NCI-H1105 (cell line): ENCODE measurements around the gene PLCD1.
"Not testable (repeated sequence)": the region's sequence is repeated elsewhere in the genome, so short reads cannot be mapped to it uniquely, and the experiment has no call there.

Experiments used
- DNase-seq: peaks from one replicate; lab custom pipeline; 2025; lab: John Stamatoyannopoulos, UW

The PLCD1 gene

DNA sequence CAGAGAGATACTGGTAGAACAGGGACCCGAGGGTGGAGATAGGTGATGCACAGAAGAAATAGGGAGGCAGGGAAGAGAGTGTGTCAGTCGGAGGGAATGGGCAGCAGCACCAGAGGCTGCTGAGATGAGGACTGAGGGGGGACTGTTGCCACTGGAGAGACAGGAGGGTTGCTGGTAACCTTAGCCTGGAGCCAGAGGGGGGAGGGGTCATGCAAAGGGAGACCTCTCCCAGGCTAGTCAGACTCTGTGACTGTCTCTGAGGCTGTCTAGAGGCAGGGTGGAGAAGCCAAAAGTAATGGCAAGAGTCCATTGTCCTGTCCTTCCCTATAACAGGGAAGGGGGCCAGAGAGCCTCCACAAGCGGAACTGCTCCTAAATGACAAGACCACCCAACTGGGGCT is 7.5 kb upstream of the PLCD1 start:
- DNase-seq, result no peak

DNA sequence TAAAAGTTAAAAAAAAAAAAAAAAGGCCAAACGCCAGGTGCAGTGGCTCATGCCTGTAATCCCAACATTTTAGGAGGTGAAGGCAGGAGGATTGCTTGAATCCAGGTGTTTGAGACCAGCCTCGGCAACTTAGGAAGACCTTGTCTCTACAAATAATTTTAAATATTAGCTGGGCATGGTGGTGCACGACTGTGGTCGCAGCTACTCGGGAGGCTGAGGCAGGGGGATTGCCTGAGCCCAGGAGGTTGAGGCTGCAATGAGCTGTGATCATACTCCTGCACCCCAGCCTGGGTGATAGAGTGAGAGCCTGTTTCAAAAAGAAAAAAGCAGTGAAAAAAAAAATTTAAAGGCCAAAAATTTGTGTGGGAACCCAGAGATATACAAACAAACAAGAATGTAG is 6.8 kb upstream of the PLCD1 start:
- DNase-seq, result no peak

DNA sequence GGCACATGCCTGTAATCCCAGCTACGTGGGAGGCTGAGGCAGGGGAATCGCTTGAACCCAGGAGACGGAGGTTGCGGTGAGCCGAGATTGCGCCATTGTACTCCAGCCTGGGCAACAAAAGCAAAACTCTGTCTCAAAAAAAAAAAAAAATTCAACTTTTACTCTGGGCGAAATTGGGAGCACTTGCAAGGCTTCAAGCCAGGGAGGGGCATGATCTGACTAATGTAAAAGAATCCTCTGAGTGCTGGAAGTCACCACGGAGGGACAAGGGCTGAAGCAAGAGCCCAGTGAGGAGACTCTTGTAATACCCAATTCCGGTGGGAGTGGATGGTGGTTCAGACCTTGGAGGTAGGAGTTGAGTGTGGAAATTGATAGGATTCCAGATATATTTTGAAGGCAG is 4.9 kb upstream of the PLCD1 start:
- DNase-seq, result not testable (repeated sequence)

DNA sequence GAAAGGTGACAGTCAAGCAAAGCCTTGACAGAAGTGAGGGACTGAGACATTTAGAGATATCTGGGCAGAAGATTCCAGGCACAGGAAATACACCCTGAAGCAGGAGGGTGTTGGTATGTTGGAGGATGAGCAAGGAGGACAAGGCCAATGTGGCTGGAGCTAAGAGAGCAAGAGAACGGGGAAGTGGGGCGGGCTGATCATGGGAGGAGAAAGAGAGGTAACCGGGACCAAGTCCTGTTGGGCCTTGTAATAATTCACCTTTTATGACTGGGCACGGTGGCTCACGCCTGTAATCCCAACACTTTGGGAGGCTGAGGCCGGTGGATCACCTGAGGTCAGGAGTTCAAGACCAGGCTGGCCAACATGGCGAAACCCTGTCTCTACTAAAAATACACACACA is 4.1 kb upstream of the PLCD1 start:
- DNase-seq, result not testable (repeated sequence)

DNA sequence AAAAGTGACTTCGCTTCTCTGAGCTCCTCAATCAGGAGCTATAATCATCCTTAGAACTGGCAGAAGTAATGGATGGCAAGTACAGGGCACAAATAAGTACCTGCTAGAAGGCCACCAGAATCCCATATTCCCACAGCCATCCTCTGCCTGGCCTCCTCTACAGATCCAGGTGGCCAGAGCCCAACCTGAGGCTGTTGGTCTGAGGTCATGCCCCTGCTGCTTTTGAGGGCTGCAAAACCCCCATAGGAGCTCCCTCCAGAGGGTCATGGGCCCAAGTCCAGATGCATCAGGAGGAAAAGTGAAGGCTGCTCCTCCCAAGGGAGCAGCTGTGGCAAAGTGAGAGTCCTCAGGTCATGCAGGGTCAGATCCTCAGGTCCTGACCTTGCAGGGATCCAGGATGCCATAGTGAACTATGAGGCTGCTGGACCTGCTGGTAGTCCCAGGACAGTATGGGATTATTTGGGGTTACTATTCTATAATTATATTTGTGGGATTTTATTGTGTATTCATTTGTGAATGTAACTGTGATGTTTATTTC is 3.0 kb upstream of the PLCD1 start:
- DNase-seq, result no peak

DNA sequence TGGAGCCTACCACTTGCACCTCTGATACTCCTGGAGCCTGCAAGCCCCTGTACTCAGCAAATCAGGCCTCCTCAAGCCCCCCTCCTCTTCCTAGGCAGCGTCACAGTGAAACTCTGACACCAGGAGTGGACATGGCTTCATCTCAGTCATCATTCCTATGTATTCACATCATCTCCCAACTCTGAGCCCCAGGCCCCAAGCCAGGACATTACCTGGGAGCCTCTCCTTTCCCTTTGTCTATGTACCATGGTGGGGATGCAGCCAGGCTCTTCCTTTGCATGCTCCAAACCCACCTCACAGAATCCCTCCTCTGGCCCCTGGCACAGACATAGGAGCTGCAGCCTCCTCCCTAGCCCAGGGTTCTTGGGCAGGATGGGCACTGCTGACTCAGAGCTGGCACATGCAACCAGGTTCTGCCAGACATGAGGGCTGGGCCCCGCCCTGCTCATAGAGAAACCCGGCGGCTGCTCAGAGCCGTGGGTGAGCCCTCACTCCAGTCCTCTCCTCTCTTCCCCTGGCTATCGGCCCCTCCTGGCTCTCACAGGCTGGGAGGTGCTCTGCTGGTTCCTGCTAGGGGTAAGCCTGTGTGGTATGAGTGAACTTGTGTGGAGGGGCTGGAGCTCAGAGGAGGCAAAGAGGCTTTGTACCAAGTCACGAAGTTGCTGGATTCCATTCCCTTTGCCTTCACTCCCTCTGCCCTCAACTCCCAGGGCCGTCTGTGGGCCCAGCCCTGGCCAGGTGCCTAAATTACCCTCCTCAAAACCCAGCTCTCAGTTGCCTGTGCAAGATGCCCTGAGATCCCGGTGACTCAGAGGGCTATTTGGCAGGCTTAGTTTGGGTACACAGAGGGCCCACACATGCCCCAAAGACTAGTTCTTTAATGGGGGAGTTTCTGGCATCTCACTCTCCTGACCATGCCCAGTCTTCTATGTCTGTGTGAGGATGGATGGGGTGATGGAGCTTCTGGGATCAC is 1.9 kb upstream of the PLCD1 start:
- no peak for DNase-seq

DNA sequence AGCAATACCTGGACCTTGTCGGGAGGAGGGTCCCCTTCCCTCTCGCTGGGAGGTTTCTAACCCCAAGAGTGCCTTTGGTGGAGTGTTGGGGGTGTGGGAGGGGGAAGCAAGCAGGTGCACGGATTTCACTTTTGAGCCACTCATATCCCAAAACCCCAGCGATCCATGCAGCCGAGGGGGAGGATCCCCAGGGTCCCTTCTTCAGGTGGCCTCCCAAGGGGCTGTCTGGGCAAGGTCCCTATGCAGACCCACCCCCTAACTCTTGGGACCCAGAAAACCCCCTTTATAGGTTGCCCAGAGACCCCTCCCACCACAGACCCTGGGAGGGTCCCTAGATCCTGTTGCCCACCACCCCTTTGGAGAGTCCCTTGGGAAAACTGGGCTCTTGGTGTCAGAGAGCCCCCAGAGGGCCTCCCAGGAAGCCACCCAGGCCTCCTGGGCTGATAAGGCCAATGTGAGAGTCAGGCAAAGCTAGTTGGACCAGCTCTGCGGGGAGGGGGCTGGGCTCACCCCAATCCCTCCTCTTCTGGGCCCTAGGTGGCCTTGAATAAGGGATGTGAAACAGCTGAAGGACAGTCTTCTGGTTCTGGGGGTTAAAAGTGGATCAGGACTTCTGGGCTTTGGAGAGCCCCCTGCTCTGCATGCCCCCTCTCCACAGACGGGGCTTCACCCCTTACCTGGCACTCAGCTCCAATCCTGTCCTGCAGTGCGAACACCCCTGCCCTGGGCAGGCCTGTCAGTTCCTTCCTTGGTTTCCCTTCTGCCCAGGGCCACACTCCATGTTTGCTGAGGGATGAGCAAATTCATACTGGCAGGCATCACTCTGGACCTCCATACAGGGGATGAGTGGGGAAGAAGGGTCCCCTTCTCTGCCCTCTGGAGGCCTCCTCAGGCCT is 932 bp upstream of the PLCD1 start:
- DNase-seq, result no peak

DNA sequence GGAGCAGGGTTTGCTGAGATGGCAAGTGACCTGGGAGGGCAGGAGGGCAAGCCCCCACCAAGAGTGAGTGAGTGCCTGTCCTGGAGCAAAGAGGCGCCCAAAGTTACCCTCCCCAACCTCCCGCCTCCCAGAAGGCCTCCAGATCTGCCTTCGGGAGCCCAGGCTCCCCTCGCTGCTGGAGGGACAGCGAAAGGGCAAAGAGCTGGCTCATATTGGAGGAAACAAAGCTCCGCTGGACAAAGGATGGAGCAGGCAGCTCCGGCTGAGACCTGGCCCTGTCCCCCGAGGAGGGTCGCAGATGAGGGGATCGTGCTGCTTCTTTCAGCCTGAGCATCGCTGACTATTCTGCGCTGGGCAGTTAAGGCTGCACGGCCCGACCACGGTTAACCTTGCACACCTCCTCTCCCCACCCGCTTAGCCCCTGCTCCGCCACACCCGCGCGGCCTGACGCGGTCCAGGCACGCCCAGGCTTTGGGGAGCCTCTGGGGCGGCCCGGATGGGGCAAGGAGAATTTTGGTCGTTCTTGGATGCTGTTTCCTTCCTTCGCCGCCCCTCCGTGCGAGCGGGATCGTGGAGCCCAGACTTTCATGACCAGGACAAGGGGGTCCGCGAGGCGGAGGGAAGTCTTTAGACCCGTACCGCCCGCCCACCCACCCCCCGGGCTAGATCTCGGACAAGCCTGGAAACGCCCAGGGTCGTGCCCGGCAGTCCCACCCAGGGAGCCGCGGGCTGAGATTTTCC is 651 bp downstream of the PLCD1 start:
- DNase-seq, result no peak

DNA sequence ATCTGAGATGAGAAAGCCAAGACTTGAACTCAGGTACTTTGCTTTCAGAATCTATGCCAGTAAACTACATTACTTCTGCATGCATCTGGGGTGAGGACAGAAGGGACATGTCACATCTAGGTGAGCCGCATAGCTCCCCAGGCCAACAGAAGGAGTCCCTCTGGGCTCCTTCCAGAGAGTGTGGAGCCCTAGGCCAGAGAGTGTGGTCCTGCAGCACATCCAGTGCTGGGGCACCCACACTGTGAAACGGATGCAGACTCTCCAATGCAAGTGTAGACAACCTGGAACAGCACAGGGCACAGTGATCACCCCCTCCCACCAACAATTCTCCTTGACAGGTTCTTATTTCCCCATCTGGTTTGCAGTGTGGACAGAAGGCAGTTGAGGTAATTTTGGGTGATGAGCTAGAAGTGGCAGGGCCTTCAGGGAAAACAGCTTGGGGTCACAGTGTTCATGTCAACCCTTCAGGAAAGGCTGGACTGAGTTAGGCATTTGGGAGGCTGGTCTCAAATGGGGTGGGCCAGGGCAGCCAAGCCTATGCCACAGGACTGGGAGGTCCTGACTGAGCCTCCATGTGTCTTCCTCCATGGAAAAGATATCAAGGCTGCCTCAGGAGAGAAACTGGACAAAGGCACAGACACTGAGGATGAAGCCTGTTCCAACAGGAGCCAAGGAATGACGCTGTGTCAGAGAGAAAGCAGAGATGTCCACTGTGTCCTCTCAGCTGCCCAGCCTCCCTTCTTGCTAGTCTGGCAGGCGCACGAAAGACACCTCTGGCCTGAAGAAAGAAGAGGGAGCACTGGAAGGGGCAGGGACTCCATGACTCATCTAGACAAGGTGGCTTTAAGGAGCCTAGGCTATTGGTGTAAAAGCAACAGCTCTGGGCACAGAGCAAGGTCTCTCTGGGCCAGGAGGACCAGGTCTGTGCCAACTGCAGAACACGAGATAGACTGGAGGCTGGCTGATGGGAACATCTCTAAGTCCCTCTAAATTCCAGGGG is 1.7 kb downstream of the PLCD1 start:
- DNase-seq, result no peak

DNA sequence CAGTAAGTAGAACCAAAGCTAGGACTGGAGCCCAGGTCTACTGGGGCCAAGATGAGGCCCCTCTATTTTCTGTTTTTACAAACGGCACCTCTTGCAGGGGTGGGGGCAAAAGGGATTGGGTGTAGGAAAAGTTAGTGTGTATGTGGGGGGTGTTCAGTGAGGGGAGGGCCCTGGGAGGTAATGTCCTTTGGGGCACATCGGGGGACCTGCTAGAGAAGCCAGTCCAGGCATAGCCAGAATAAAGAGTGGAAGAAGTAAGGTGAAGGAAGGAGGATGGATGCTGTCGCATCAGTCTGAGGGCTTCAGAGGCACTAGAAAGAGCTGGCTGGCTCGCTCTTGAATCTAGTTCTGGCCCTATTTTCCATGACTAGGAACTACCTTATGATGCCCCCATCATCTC is 2.6 kb downstream of the PLCD1 start:
- no peak for DNase-seq

DNA sequence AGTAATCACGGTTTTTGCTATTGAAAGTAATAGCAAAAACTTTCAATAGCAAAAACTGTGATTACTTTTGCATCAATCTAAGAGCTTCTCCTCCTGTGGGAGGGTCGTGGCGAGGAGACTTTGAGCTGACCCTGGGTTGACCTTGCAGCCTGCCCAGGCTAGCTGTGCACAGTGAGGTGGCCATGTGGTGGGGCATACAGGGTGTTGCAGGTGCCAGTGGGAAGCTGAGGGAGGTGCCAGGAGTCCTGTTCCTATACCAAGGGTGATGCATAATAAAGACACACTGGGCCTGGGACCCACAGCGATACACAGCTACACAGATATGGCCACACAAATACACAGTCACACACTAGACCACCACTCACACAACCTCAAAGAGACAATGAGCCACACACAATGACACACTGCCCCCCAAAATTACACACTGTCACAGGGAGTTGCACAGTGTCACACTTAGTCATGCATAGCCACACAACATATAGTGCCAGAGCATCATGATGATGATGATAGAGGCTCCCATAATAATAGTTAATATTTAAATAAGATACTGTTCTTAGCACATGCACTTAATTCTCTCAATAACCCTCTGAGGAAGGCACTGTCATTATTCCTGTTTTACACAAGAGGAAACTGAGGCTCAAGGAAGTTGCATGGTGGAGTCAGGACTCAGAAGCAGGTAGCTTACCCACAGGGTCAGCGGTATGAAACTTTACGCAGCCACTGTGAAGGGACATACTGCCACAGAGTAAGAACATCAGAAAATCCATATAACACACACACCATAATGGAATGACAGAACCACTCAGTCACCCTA is 6.3 kb downstream of the PLCD1 start:
- no peak for DNase-seq

DNA sequence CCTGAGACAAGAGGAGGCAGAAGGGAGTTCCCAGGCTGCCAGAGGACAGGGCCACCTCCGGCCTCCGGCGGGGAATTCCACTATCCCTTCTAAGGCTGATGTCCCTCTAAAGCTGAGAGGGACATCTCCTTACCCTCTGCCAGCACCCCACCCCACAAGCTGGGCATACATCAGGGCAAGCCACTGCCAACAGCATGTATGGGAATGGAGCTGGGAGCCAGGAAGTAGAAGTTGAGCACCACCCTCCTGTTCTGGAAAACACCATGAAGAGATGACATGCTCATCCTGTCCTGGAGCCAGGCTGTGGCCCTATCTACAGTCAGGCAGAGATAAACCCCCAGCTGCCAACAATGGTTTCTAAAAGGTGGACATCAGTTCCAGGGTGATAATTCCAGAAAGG is 7.1 kb downstream of the PLCD1 start:
- DNase-seq, result no peak

DNA sequence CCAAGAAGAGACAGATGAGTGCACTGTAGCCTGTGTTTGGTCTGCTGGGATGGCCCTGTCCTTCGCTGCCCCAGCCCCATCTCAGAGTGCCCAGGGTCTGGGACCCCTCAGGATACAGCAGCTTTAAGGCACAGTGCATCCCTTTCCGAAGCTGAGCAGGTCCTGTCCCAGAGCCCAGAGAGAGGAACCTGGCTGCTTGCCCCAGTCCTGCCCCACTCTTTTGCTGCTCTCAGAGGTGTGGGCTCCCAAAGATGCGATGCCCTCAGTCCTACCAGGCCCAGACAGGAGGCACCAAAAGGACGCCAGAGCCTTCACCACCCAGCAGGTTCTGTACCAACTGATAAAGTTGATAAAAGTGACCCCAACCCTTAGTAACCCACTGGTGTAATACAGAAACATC is 8.2 kb downstream of the PLCD1 start:
- DNase-seq, result no peak

DNA sequence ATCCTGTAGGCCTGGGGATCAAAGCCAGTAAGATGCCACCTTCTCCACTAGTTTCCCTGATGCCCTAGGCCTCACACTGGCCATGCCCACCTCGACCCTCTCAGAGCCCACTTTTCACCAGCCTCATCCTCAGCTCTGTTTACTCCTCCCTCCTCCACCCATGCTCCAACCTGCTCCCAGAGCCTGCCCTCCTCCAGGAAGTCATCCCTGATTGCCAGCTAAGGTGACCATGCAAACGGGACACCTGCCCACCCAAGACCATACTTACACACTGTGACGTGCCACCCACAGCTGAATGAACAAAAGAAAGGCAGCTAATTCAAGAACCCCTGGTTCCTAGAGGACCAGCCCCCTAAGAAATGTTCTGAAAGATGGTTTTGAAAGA is 9.1 kb downstream of the PLCD1 start:
- DNase-seq, result no peak

DNA sequence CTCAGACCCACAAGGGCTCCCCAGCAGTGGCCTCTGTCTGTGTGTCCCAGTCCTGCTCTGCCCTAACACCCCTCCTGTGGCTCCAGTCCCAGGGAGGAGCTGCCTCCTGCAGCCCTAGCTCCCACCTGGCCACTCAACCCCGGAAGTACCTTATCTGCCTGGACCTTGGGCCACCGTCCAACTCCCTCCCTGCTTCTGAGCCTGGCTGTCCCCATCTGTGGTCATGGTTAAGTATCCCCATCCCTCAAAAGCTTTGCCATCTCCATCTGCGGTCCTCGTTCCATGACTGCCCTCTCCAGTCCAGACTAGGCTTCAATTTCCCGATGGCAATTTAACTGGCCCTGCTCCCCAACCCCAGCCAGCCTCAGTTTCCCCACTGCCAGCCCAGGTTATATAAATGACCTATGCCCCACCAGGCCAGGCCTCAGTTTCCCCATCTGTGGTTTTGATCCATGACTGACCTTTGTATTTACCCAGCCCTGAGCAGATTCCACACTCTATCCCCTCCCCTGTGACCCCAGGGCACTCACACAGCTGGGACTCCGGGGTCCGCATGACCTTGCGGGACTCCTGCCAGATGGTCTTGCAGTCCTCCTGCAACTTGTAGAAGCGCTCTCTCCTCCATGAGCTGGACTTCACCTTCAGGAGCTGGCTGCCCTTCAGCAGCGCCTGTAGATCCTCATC is 9.6 kb downstream of the PLCD1 start:
- DNase-seq, result no peak

DNA sequence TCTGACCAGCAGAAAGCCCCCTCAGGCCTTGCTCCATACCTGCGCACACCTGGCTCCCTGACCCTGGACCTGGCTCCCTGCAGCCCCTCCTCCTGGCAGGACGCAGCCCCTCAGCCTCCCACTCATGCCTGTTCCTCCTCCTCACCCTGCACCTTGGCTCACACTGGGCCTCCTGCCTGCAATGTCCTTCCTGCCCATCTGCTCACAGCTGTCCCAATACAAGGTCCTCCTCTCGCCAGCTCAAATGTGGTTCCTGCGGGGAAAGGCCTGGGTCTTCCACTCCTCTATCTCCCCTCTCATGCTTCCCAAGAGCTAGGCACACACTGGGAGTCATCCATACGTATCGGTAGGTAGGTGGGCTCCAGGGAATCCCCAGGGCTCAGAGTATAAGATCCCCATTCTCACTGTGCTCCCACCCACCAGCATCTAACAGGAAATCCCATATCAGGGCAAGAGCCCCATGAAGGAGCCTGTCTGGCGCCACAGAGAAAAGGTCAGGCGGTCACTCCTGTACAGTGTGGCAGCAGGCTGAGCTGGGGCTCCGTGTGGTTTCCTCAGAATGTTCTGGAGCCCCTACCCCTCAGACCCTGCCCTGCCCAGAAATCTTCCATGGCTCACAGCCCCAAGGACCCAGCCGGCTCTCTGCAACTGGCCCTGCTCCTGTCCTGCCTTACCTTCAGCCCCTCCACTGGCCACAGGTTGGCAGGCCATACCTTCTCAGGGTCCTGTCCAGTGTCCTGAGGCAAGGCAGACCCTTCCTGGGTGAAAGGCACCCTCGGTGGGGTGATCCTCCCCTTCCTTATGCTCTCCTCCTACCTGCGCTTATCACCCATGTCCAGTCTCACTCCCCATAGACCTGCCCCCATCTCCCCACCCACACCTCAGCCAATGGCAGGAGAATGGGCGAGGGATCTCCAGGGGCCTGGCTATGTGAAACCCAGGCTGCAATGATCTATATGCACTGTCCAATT is 10.9 kb downstream of the PLCD1 start:
- no peak for DNase-seq

DNA sequence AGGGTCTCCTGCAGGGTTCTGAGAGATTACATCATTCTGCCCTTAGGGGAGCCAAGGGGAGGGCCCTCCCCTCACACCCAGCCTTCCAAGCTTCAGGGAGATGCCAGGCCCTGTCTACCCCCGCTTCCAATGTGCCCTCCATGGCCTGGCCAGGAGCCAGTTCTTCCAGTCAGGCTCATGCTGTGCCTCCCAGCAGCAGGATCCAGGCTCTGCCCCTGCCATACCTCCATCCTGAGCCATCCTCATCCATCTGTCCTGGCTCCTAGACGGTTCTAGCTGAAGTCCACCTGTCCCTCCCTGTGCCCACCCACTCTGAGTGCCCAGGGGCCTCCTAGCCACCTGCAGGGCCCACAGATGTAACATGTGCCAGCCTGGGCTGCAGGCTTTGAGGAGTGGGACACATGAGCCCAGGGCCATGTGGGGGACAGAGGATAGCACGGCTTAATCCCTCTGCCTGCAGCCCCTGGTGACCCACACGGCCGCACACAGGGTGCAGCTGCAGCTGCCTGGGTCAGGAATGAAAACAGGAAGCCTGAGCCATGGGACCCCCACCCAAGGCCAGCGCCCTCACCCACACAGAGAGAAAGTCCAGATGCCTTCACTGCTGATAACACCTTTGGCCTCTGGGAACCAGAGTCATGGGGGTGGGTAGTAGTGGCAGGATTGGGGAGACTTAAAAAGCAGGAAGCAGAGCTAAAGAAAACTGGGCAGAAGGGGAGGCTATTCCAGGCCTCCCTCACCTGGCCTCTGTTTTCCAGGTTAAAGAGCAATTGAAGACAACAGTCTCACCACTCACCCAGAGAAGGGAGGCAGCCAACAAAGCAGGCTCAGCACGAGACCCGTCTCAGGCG is 11.8 kb downstream of the PLCD1 start:
- no peak for DNase-seq
